GM19239 (cell line): ENCODE measurements around the gene MMP21.

Experiments
- DNase-seq: peaks from one replicate; pipeline ENCODE4 v3.0.0; 2011; ENCODE audit warnings: low spot score; ENCODE audit not compliant: insufficient read length
- FAIRE-seq: peaks from 2 replicates; lab custom pipeline; 2011; peaks lifted over from hg19 to GRCh38; lab: Jason Lieb, UNC

MMP21 gene, protein sequence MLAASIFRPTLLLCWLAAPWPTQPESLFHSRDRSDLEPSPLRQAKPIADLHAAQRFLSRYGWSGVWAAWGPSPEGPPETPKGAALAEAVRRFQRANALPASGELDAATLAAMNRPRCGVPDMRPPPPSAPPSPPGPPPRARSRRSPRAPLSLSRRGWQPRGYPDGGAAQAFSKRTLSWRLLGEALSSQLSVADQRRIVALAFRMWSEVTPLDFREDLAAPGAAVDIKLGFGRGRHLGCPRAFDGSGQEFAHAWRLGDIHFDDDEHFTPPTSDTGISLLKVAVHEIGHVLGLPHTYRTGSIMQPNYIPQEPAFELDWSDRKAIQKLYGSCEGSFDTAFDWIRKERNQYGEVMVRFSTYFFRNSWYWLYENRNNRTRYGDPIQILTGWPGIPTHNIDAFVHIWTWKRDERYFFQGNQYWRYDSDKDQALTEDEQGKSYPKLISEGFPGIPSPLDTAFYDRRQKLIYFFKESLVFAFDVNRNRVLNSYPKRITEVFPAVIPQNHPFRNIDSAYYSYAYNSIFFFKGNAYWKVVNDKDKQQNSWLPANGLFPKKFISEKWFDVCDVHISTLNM

DNA sequence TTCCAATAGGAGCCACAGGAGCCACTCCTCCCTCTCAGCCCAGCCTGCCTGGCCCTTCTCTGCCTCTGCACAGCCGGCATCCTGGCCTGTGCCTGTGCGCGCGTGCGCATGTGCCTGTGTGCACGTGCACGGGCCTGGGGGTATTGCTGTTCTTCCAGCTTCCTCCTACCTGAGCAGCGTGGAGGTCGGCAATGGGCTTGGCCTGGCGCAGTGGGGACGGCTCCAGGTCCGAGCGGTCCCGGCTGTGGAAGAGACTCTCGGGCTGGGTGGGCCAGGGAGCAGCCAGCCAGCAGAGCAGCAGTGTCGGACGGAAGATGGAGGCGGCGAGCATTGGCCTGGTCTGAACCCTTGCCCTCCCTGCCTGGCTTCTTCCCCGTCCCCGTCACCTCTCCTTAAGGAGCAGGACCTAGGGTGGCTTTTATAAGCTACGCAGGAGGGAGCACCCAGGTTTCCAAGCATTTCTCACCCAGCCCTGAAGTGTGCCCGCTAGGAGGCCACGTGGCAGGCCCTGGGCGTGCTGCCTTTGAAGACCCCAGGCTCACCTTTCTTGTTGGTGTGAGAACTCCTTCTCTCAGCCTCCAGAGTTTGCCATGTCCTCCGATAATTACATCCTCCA lies at the start of gene MMP21:
TSS of gene MMP21 (minus strand) at position 331 of the 616 bp plus-strand sequence. CDS start at position 331, 0 bp downstream.
- DNase-seq (no peak), FAIRE-seq (no peak)

DNA sequence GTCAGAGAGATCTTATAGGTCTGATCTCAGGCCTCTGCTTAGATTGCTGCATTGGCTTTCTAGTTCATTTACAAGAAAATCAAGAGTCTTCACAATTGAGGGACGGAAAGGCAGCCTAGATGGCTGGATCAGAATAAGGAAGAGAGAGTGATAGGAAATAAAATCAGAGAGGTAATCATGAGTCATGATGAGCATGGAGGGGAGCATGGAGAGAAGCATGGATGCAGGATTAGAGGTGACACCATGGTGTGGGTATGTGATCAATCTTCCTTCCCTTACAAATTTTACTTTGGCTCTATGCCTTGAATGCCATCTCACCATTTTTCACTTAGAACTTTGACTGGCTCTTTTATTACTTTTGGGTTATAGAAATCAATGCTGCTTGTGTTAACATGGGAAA lies 49.1 kb upstream of the MMP21 start:
- no peak for DNase-seq
- FAIRE-seq: no peak

DNA sequence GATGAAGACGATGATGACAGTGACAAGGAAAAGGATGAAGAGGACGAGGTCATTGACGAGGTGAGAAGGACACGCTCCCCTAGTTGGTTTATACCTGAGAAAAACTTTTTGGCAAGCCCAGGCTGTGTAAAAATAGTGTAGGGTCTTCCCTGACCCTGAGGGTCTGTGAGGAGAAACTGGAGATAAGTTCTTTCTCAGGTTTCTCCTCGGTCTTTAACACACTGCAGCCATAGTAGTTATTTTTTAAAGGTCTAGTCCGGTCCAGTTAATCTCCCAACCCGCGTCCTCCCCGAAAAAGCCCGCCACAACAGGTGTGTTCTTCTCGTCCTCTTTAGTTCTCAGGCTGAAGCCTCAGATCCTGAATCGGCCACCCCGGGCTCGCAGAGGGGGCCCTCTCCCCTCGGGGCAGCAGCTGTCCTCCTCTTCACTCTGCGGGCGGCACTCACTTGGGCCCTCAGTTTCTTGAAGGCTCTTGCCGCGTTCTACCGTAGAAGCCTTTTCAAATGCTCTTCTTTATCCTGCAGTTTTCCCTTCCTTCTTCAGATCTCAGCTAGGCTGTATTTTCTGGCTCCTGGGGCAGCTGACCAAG lies 48.1 kb upstream of the MMP21 start:
- DNase-seq (no peak), FAIRE-seq (no peak)

DNA sequence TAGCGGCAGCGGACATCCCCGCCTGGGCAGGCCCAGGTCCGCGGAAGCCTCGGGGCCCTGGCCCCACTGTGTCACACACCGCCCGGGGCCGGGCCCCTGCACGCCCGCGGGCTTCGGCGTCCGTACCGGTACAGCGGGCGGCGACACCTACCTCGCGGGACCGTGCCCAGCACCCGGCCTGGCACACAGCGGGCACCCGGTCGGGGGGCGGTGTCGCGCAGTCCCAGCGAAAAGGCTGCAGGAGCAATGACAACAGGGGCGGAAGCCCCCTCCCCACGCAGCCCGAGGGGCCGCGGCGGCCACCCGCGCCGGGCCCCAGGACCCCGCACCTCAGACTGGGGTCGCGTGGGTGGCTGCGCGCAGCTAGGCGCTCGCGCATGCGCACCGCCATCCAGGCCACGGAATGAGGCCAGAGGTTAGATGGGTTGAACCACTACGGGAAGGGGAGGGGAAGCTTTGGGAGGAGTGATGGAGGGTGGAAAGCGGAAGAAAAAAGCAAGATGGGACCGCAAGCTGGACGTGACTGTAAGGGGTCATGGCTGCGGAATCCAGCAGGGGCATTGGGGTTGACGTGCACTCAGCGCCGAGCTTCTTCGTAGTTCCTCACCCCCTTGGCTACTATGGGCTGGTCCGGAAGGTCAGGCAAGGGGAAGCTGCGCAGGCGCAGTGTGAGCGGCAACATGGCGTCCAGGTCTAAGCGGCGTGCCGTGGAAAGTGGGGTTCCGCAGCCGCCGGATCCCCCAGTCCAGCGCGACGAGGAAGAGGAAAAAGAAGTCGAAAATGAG lies 47.4 kb upstream of the MMP21 start, which contains the start of the genes BCCIP and UROS:
TSS of gene BCCIP (plus strand) at position 669 of the 785 bp plus-strand sequence. CDS start at position 681, 12 bp downstream.
TSS of gene UROS (minus strand) at position 381 of the 785 bp plus-strand sequence. CDS start 6,759 bp downstream, outside the sequence.
- DNase-seq (peak; percentile 80), FAIRE-seq (peak; percentile 87)

DNA sequence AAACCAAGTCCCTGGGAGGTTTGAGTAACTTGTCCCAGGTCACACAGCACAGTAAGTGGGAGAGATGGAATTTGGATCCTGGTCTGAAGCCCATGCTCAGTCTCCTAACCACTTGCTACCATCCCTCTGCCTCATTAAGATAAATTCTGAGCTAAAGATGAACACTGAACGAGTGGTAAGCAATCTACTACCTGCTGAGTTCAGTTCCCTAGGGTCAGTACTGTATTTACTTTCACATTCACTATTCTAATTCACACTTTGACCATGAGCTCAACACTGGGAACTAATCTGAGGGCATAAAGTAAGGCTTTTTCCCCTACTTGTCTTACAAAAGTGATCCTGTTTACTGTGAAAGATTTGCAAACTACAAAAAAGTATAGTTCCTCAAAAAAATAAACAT lies 45.1 kb upstream of the MMP21 start:
- FAIRE-seq: peak; percentile 40
- peak; percentile 49 for DNase-seq

DNA sequence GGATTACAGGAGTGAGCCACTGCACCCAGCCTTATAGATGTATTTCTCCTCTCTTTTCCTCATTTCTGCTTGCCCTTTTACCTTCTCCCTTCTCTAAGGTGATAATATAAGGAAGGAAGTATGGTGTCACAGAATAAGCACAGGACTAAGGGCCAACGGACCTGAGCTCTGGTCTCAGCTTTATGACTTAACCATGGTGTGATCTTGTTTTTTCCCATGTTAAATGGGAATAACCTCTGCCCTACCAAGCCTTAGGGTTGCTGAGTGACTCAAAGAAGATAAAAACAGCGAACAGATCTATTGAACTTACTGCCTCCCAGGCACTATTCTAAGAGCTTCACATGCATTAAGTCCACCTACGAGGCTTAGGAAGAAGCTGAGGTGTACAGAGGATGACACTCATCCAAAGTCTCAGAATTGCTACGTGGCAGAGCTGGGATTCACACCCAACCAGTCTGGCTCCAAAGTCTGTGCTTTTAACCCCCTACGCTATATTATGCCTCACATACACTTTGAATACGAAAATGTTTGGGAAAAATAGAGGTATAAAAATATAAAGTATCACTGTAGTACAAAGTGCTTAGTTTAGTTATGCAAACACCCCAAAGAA lies 41.8 kb upstream of the MMP21 start:
- FAIRE-seq: no peak
- no peak for DNase-seq

DNA sequence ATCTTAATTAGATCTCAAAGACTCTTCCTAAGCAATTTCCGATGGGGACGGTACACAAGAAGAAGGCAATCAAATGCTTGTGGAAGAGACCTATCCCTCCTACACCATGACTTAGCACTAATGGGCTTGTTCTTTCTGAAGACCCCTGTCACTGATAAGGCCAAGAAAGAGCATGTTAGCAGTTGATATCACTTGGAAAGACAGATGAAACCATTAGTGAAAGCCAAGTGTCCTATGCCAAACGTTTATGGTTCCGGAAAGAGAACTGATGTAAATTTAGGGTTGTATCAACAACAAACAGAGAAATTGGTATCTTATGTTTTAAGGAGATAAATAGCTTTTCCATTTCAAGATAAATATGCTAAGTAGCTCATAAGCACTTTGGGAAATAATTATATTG lies 40.9 kb upstream of the MMP21 start:
- FAIRE-seq (no peak), DNase-seq (no peak)

DNA sequence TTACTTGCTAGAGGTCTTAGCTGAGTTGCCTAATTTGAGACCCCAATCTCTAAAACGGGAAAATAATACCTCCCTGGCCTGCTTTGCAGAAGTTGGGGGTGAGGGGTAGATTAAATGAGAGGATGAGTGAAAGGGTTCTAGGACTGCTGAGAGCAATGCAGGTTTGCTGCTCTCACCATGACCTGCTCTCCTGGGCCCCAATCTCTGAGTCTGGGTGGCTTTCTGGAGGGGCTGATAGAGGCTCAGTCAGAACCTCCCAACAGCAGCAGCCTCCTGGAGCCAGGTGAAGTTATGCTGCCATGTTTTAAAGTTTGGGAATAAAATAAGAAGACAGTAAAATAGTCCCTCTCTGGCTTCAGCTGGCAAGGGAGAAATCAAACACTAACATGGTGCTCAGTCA lies 40.1 kb upstream of the MMP21 start:
- no peak for FAIRE-seq
- no peak for DNase-seq

DNA sequence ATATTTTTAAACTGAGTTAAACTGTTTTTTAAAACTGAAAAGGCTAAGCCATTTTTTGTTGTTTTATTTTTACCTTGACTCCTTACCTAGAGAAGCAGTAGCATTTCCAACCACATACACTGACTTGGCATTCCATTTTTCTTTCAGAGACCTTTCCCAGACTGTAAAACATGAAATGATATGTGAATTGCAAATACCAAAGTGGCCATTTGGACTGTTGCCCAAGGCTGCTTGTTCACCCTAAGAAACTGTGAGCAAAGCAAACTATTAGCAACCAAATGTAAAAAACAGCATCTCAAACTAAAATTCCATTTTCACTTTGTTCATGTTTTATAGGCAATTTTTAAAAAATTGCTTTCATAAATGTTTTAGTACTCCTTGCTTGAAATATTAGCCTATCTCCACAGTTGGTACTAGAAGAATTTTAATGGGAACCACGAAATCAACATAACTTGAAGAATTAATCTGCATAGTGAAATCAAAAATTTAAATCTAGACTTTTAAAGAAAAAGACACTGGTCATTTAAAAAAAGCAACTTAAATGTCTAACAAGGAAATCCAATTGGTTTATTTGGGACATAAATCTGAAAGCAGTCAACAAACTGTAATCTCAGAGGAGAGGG lies 36.6 kb upstream of the MMP21 start:
- FAIRE-seq (no peak), DNase-seq (no peak)

DNA sequence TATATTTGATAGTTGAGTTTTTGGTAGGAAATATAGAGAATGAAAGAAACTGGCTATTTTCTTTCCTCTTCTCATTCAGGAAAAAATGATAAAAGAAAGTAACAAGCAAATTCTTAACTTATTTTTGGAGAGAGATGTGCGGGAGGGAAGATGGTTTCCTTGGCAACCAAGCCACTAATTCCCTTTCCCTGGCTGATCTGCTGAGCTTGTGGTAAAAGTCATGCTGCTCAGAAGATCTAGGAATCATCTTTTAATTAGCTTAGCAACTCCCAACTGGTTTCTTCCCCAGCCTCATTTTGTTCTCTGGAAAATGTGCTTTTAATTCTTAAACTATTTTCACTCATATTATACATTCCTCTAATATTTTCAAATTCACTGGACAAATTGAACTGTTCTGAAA lies 35.6 kb upstream of the MMP21 start:
- DNase-seq (no peak), FAIRE-seq (no peak)

DNA sequence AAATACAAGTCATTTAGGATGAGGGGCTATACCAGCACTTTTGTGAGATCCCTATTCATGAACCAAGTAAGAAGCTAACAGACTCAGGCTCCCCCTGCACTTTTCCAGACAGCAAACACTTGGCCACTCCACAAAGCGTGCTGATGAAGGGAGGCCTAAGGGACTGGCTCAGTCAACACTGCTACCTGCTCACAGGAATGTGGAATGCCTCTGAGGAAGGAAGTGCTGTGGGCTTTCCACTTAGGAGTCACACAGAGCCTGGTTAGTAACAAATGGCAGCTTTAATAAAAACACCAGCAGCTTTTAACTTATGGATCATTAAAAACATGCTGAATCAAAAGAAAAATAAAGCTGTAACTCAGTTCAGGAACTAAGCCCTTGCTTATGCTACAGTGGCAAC lies 32.4 kb upstream of the MMP21 start:
- FAIRE-seq: no peak
- no peak for DNase-seq

DNA sequence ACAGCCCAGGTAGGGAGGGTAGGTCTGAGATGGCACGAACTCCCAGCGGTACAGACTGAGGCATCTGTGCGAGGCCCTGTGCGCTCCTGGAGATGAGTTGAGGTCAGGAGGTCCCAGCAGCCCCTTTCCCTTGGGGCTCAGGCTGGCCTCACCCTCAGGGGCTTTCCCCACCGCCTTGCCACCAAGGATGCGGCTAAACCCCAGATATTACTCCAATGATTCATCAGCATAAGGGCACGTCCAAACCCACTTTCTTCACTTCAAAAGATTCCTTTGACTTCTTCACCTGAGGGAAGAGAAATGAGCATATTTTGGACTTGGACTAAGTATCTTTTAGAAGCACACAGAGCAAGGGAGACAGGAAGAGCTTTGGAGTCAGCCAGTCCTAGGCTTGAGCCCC lies 27.1 kb upstream of the MMP21 start:
- no peak for FAIRE-seq
- DNase-seq: no peak

DNA sequence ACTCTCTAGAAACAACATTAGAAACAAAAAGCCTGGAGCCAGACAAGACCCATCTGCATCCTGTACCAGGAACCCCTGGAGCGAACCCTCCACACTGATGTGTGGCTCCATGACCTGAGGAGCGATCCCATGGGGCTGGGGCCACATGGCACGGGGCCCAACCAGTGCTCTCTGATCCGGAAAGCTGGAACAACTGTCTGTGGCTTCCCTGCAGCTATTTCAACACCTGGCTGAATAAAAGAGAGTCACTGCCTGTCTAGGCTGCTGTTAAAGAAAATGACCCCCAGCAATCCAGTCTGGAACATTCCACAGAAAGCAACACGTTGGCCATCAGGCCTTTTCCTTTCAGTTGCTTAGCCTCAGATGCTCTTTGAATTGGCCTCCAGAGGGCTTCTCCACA lies 26.5 kb upstream of the MMP21 start:
- FAIRE-seq (no peak), DNase-seq (no peak)

DNA sequence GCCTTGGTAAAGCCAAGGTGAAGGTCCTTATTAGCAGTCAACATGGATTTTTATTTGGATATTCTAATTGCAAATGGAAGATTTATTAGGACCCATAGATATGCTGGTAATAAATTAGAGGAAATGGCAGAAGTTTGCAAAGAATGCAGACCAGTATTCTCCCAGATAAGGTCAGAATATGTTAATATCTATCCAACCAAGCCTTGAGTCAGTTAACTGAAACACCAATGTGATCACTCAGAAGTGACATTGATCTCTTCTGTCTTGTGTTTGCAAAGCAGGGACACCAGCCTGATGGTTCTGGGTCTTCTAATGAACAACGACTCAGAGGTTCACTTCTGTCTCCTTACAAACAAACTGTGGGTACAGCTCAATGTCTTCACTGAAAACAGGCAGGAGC lies 26.0 kb upstream of the MMP21 start:
- no peak for FAIRE-seq
- no peak for DNase-seq

DNA sequence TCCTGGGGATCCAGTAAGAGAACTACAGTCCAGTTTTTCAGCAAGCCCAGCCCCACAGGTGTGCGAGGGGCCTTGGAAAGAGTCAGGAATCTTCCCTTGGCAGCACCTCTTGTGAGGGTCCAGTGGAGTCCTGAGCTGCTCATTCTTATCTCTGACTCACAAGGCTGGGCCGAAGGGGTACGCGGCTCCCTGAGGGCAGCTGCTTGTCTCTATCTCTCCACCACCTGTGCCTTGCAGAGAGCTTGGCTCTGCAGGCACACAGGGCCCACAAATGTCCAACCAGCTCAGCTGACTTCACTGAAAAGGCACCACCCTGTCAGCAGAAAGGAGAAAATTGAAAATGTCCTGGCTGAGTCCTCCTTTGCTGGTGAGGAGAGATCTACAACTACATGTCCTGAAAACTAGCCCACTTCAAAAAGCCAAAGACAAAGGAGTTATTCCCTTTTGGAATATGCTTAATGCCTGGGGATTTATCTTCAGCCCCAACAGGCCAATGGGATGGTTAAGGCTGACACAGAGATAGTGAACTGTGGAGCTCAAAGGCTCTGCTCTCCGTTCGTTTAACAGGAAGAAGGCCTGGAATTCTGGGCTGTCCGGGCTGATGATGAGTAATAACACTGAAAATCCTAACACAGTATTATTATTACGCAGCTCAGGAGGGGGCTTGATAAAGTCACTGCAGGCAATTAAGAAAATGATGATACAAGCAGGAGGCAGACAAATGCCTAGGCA lies 24.0 kb upstream of the MMP21 start:
- DNase-seq (no peak), FAIRE-seq (no peak)

DNA sequence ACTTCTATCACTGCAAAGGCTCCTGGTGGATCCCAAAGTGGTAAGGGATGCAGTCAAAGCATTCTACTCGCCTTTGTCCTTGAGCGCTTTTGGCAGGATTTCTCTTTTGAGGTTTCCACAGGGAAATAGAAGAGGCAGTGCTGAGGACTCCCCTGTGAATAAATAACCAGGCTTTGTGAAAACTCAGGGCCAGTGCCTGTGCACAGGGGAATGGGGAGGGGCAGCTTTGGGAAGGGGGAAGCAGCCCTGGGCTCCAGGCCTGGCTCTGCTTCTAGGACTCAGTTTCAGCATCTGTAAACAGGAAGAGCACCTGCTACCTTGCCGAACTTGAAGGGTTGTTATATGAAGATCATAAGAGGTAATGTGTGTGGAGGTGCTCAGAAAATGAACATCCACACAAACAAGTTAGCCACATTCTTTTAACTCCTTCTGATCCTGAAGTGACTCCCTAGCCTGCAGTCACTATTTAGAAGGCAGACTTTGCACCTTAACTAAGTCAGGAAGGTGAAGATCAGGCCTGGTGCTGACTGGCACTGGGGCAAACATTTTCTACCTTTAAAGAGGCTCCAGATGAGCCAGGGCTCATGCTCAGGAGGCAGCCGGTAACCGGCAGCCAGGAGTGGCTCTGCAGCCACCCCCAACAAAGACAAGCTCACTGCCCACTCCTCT lies 22.5 kb upstream of the MMP21 start:
- DNase-seq (no peak), FAIRE-seq (no peak)

DNA sequence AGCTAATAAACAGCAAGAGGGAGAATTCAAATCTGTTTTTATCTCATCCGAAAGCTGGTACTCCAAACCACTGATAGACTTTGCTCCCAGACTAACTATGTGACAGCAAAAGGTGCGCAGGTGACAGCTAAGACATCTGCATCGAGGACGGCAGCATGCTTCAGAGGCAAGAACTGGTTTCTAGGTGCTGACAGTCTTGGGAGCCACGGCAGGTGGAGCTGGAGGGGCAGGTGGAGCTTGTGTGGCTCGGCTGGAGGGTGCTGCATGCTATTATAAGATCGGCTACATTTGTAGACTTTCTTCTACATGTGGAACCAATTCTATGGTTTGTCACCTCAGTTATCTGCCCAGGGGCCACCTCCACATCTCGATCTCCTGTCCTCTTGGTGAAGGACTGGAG lies 21.8 kb upstream of the MMP21 start:
- FAIRE-seq: no peak
- no peak for DNase-seq

DNA sequence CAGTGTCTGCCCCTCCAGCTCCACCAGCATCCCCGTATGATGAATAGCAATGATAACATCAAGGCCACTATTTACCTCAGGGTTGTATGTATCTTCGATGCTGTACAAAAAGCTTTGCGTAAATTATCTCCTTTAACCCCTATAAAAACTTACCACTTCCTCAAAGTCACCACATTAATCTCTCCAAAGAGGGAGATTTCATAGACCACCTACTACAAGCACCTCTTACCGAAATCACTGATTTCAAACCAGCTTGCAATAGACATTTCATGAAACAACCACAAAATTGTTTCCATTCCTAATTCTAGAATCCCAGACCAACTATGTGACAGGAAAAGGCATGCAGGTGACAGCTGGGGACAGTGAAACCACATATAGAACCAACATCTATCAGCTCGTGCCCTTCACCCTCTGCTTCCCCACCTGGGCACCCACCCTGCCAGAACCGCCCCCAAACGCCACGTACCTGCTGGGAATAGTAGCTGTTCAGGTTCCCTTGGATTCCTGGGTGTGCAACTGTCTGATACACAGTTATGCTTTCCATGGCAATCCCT lies 20.1 kb upstream of the MMP21 start:
- no peak for DNase-seq
- FAIRE-seq: no peak
